ENCODE data around the gene DENND5B.

DNA sequence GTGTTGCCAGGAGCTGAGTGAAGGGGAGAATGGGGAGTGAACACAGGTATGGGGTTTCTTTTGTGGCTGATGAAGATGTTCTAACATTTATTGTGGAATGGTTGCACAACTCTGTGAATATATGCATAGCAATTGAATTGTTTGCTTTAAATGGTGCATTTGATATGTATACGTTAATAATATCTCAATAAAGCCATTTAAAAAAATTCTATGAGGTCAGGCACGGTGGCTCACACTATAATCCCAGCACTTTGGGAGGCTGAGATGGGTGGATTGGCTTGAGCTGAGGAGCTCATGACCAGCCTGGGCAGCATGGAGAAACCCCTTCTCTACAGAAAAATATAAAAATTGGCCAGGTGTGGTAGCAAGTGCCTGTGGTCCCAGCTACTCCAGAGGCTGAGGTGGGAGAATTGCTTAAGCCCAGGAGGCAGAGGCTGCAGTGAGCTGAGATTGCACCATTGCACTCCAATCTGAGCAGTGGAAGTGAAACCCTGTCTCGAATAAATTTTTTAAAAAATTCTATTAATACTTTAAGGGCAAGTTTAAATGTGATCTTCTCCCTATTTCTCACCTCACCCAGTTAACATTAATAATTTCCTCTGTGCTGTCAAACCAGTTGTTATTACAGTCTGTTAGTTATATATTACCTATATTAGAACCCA is 65.3 kb downstream of the DENND5B start:
- TF ChIP-seq ZNF18 (tag by site-specific recombination; IDR thresholded peaks at IDR 0.05) (no peak), ZNF558 (tag by site-specific recombination; IDR thresholded peaks at IDR 0.05) (no peak)

Measured in HEK293 (cell line).